RWPE1 (cell line): ENCODE results near the gene EP300.
"Not testable (repeated sequence)": the region's sequence is repeated elsewhere in the genome, so short reads cannot be mapped to it uniquely, and the experiment has no call there.

ENCODE experiments used
- CTCF ChIA-PET: fragments of 350-600 bp; sonication (Branson Sonifier 250); formaldehyde crosslinking; extraction: SDS; loops from one replicate; lab custom pipeline; 2021; lab: Yijun Ruan, JAX
- POLR2A ChIA-PET: fragments of 400-600 bp; formaldehyde crosslinking; extraction: SDS; loops from one replicate; lab custom pipeline; 2020; ENCODE audit warnings: antibody characterized with exemption; ENCODE audit not compliant: low non-redundant PET; lab: Yijun Ruan, JAX
- DNase-seq: peaks from one replicate; pipeline ENCODE4 v3.0.0; 2012; ENCODE audit warnings: low spot score
- H3K27ac ChIP-seq: fragments of 450-650 bp; 2 replicates; pipeline ENCODE4 v1.5.1; 2017
- TF ChIP-seq, protein P1 (sequence below): fragments of 450-650 bp; conservative IDR thresholded peaks from 2 replicates; pipeline ENCODE4 v1.5.1; 2017; ENCODE audit warnings: low read depth, mild to moderate bottlenecking

The EP300 gene

DNA sequence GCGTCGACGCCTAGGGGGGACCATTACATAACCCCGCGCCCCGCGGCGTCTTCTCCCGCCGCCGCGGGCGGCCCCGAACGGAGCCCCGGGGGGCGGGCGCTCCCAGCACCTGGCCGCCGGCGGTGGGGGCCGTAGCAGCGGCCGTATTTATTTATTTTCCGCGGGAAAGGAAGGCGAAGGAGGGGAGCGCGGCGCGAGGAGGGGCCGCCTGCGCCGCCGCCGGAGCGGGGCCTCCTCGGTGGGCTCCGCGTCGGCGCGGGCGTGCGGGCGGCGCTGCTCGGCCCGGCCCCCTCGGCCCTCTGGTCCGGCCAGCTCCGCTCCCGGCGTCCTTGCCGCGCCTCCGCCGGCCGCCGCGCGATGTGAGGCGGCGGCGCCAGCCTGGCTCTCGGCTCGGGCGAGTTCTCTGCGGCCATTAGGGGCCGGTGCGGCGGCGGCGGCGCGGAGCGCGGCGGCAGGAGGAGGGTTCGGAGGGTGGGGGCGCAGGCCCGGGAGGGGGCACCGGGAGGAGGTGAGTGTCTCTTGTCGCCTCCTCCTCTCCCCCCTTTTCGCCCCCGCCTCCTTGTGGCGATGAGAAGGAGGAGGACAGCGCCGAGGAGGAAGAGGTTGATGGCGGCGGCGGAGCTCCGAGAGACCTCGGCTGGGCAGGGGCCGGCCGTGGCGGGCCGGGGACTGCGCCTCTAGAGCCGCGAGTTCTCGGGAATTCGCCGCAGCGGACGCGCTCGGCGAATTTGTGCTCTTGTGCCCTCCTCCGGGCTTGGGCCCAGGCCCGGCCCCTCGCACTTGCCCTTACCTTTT is at the start of gene EP300:
TSS of gene EP300 (plus strand) at position 570 of the 795 bp plus-strand sequence. CDS start 413 bp downstream, outside the sequence.
- H3K27ac ChIP-seq = peak within 1 kb of the TSS; percentile 99
- peak; percentile 36 for DNase-seq
- CTCF ChIA-PET = interaction anchor here (1.5 to 1.8 kb wide), 2 partner anchors 140 to 170 kb away, joined by 6 read pairs; no protein-coding TSS in a partner anchor
- TF ChIP-seq, protein P1, sequence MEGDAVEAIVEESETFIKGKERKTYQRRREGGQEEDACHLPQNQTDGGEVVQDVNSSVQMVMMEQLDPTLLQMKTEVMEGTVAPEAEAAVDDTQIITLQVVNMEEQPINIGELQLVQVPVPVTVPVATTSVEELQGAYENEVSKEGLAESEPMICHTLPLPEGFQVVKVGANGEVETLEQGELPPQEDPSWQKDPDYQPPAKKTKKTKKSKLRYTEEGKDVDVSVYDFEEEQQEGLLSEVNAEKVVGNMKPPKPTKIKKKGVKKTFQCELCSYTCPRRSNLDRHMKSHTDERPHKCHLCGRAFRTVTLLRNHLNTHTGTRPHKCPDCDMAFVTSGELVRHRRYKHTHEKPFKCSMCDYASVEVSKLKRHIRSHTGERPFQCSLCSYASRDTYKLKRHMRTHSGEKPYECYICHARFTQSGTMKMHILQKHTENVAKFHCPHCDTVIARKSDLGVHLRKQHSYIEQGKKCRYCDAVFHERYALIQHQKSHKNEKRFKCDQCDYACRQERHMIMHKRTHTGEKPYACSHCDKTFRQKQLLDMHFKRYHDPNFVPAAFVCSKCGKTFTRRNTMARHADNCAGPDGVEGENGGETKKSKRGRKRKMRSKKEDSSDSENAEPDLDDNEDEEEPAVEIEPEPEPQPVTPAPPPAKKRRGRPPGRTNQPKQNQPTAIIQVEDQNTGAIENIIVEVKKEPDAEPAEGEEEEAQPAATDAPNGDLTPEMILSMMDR = no peak
- POLR2A ChIA-PET = interaction anchor here (1.5 kb wide), 1 partner anchor 70 kb away, joined by 3 read pairs; no protein-coding TSS in a partner anchor

DNA sequence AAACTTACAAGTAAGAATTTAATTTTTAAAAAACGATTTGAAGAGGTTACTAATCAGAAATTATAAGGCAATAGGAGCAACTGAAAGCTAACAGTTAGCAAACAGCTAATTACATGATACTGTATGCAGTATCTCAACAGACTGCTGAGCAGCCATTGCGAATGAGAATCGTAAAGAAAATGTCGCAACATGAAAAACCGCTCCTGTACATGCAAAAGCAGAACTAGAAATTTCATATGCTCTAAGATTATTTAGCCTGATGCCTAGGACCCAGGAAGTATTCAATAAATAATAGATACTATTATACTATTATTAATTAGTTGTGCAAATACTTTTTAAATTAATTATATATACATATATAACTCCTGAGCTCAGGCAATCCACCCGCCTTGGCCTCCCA is 48.7 kb upstream of the EP300 start:
- TF ChIP-seq, protein P1 = no peak
- ChIA-PET CTCF (interaction anchor here (0.5 kb wide), 1 partner anchor 107 kb away, joined by 5 read pairs; no protein-coding TSS in a partner anchor), POLR2A (interaction anchor here (0.6 kb wide), 1 partner anchor 24 kb away, joined by 4 read pairs; no protein-coding TSS in a partner anchor)

DNA sequence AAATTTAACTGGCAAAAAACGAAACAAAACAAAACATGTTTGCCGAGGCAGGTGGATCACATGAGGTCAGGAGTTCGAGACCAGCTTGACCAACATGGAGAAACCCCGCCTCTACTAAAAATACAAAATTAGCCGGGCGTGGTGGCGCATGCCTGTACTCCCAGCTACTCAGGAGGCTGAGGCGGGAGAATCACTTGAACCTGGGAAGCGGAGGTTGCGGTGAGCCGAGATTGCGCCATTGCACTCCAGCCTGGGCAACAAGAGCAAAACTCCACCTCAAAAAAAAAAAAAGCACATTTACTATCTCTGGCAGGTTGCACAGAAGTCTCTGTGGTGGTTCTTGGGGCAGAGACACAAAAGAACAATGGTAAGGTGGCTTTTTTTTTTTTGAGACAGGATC is 46.8 kb upstream of the EP300 start:
- DNase-seq, POLR2A ChIA-PET, H3K27ac ChIP-seq: not testable (repeated sequence)

More for the DNA sequence above, 48.7 kb upstream of the EP300 start:
- no peak overlapping the region for H3K27ac ChIP-seq
- no peak for DNase-seq

DNA sequence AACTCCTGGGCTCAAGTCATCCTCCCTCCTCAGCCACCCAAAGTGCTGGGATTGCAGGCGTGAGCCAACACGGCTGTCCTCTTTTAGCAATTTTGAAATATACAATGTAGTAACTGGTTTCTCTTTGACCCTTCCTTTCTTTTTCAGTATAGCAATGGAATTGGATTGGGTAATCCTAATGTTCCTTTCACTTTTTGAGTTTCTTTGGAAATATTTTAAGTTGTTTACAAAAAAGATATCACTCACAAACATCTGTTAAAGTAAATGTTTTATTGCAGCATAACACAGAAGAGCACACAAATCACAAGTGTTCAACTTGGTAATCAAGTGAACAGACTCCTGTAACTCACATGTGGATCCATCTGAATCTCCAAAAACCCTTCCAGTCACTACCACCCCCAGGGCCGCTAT is 44.6 kb upstream of the EP300 start:
- DNase-seq = no peak
- TF ChIP-seq, protein P1 = no peak
- ChIA-PET POLR2A (no interaction called here), CTCF (no interaction called here)
- no peak overlapping the region for H3K27ac ChIP-seq

More for the DNA sequence above, 46.8 kb upstream of the EP300 start:
- CTCF ChIA-PET = not testable (repeated sequence)

DNA sequence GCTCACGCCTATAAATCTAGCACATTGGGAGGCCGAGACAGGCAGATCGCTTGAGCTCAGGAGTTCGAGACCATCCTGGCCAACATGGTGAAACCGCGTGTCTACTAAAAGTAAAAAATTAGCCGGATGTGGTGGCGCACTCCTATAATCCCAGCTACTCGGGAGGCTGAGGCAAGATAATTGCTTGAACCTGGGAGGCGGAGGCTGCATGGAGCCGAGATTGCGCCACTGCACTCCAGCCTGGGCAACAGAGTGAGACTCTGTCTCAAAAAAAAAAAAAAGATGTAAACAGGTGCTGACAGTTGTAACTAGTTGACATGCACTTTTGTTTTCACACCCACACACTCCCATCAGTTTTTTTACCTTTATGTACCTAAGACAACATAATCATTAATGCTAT is 44.0 kb upstream of the EP300 start:
- DNase-seq, H3K27ac ChIP-seq, POLR2A ChIA-PET, CTCF ChIA-PET: not testable (repeated sequence)

DNA sequence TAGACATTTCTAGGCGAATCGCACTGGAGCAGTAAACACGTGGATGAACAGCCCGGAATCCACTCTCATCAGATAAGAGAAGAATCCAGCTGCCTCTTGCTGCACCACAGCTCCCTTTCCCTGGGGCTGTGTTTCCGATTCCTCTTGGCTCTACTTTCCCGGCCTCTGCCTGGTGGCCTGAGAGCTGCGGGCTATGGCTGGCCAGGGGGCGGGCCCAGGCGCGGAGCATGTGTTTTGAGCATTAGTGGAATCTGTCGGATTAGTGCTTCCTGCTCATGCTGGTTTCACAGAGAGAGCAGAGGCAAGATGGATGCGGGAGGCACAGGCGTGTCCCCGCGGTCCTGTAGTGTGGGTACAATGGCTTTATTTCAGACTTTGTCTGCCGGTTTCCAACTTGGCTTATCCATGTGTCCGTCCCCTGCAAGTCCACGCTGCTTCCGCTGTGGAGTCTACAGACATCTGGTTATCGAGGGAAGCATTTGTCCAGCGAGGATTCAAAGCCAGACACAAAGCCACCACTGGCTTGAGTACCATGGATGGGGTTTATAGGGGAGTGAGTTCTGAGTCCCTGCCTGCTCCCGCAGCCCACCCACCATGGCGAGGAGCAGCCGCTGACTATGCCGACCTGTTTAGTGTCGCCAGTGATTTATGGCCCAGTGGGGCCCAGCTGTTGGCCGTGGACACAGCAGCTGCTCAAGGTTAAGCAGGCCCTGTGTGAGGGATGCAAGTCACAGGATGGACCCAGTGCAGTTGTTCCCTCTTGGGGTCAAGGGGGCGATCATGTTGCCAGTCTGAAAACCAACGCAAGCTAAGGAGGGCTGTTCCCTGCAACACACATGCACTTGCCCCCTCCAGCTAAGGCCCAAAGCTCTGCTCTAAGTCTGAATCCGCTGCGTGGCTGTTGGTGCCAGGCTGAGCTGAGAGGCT is 43.3 kb upstream of the EP300 start:
- 0 out of 2 replicates have a peak overlapping the region, but pooled peaks have one; percentile 4 for H3K27ac ChIP-seq
- TF ChIP-seq, protein P1 = no peak
- no peak for DNase-seq
- ChIA-PET POLR2A (no interaction called here), CTCF (no interaction called here)

DNA sequence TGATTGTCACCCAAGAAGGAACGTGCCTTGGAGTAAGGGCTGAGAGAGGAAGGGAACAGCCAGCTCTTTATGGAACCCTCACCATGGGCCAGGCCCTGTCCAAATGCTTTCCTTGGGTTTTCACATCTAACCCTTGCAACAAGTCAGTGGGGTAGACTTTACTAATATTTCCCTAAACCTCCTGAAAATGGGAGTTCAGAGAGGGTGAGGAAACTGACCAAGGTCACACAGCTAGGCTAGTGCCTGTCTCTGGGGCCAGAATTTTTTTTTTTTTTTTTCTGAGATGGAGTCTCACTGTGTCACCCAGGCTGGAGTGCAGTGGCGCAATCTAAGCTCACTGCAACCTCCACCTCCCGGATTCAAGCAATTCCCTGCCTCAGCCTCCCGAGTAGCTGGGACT is 42.6 kb upstream of the EP300 start:
- H3K27ac ChIP-seq, CTCF ChIA-PET, POLR2A ChIA-PET, DNase-seq: not testable (repeated sequence)
